Neuronal stem cell (in vitro differentiated cells): Measurements from ENCODE around the gene DHX16.

Experiments
- DNase-seq: peaks from one replicate; pipeline ENCODE4 v3.0.0-alpha.2; 2013; ENCODE audit warnings: low spot score
- H2AFZ ChIP-seq: one replicate; pipeline ENCODE4 v1.6.1; 2013; ENCODE audit warnings: mild to moderate bottlenecking, low read length, inconsistent platforms
- H2AK5ac ChIP-seq: 2 replicates; pipeline ENCODE4 v1.6.1; 2013; ENCODE audit warnings: low read depth, mild to moderate bottlenecking, inconsistent platforms, low read length, moderate library complexity, mixed read lengths
- H2BK120ac ChIP-seq: 2 replicates; pipeline ENCODE4 v1.6.1; 2013; ENCODE audit warnings: low read depth, mild to moderate bottlenecking, inconsistent platforms, low read length, moderate library complexity, mixed read lengths
- H2BK12ac ChIP-seq: one replicate; pipeline ENCODE4 v1.6.1; 2013; ENCODE audit warnings: low read length, inconsistent platforms
- H2BK15ac ChIP-seq: 2 replicates; pipeline ENCODE4 v1.6.1; 2013; ENCODE audit warnings: mild to moderate bottlenecking, low read length, inconsistent platforms, mixed read lengths
- H2BK5ac ChIP-seq: one replicate; pipeline ENCODE4 v1.6.1; 2013; ENCODE audit warnings: inconsistent platforms, mild to moderate bottlenecking, low read length, moderate library complexity
- H3K14ac ChIP-seq: one replicate; pipeline ENCODE4 v1.6.1; 2013; ENCODE audit warnings: low read length, inconsistent platforms
- H3K18ac ChIP-seq: 2 replicates; pipeline ENCODE4 v1.6.1; 2013; ENCODE audit warnings: low read length, inconsistent platforms
- H3K23ac ChIP-seq: 2 replicates; pipeline ENCODE4 v1.6.1; 2013; ENCODE audit warnings: low read depth, mild to moderate bottlenecking, mixed read lengths, low read length, inconsistent platforms; ENCODE audit not compliant: poor library complexity
- H3K27ac ChIP-seq: replicated peaks from 3 replicates; pipeline ENCODE4 v1.5.1; 2013; ENCODE audit warnings: low read length, inconsistent platforms
- H3K27me3 ChIP-seq, 3 experiments: 2 replicates each; pipeline ENCODE4 v1.6.1; 2013; ENCODE audit warnings: low read length in 3 of 3, mild to moderate bottlenecking in 2 of 3, inconsistent platforms in 1 of 3, low read depth in 1 of 3, mixed read lengths in 1 of 3, moderate library complexity in 1 of 3; ENCODE audit not compliant: control insufficient read depth in 3 of 3, insufficient read depth in 3 of 3
- H3K36me3 ChIP-seq, 2 donors: replicated peaks in 1 of 2; 2 replicates each; pipeline ENCODE4 v1.6.1; 2013; ENCODE audit warnings: low read length in 2 of 2; ENCODE audit not compliant: control insufficient read depth in 2 of 2, insufficient read depth in 2 of 2
- H3K4ac ChIP-seq: 2 replicates; pipeline ENCODE4 v1.6.1; 2013; ENCODE audit warnings: inconsistent platforms, mild to moderate bottlenecking, low read length, moderate library complexity
- H3K4me1 ChIP-seq, 2 donors: 1 replicate in 1 of 2; 2 replicates in 1 of 2; pipeline ENCODE4 v1.6.1; 2013; ENCODE audit warnings: low read length in 2 of 2, low read depth in 1 of 2; ENCODE audit not compliant: control insufficient read depth in 2 of 2, insufficient read depth in 1 of 2
- H3K4me2 ChIP-seq: one replicate; pipeline ENCODE4 v1.6.1; 2013; ENCODE audit warnings: mild to moderate bottlenecking, low read length, inconsistent platforms; ENCODE audit not compliant: insufficient read depth, poor library complexity, severe bottlenecking
- H3K4me3 ChIP-seq, 2 donors: 2 replicates each; pipeline ENCODE4 v1.5.1; 2013; ENCODE audit warnings: low read length in 2 of 2, mild to moderate bottlenecking in 2 of 2, inconsistent platforms in 1 of 2, moderate library complexity in 1 of 2
- H3K79me1 ChIP-seq: one replicate; pipeline ENCODE4 v1.6.1; 2013; ENCODE audit warnings: low read depth, mild to moderate bottlenecking, inconsistent platforms, low read length, moderate library complexity
- H3K9ac ChIP-seq: one replicate; pipeline ENCODE4 v1.6.1; 2013; ENCODE audit warnings: mild to moderate bottlenecking, low read depth, low read length, inconsistent platforms; ENCODE audit not compliant: poor library complexity
- H3K9me3 ChIP-seq, 2 donors: replicated peaks in 1 of 2; 2 replicates each; pipeline versions ENCODE3 to v1.6.1; 2013; ENCODE audit warnings: low read length in 2 of 2, mild to moderate bottlenecking in 2 of 2, inconsistent platforms in 1 of 2, low read depth in 1 of 2, mixed read lengths in 1 of 2, moderate library complexity in 1 of 2; ENCODE audit not compliant: control insufficient read depth in 2 of 2, insufficient read depth in 1 of 2
- H4K8ac ChIP-seq: one replicate; pipeline ENCODE4 v1.6.1; 2013; ENCODE audit warnings: low read depth, mild to moderate bottlenecking, inconsistent platforms, low read length, moderate library complexity
- H4K91ac ChIP-seq: one replicate; pipeline ENCODE4 v1.6.1; 2013; ENCODE audit warnings: low read length, low read depth, mild to moderate bottlenecking, inconsistent platforms; ENCODE audit not compliant: poor library complexity
- whole genome bisulfite sequencing, 2 donors: extraction: QIAGEN DNeasy Blood & Tissue Kit; methylation state at CpG; one replicate each; pipeline ENCODE4 v1.1.7; 2013; ENCODE audit warnings: missing lambda C conversion rate in 2 of 2, mixed read lengths in 1 of 2; ENCODE audit not compliant: insufficient read length in 2 of 2, insufficient replicate concordance in 1 of 2; ENCODE audit errors: extremely low coverage in 2 of 2; 5-methylcytosine and 5-hydroxymethylcytosine counted together

The DHX16 gene

DNA sequence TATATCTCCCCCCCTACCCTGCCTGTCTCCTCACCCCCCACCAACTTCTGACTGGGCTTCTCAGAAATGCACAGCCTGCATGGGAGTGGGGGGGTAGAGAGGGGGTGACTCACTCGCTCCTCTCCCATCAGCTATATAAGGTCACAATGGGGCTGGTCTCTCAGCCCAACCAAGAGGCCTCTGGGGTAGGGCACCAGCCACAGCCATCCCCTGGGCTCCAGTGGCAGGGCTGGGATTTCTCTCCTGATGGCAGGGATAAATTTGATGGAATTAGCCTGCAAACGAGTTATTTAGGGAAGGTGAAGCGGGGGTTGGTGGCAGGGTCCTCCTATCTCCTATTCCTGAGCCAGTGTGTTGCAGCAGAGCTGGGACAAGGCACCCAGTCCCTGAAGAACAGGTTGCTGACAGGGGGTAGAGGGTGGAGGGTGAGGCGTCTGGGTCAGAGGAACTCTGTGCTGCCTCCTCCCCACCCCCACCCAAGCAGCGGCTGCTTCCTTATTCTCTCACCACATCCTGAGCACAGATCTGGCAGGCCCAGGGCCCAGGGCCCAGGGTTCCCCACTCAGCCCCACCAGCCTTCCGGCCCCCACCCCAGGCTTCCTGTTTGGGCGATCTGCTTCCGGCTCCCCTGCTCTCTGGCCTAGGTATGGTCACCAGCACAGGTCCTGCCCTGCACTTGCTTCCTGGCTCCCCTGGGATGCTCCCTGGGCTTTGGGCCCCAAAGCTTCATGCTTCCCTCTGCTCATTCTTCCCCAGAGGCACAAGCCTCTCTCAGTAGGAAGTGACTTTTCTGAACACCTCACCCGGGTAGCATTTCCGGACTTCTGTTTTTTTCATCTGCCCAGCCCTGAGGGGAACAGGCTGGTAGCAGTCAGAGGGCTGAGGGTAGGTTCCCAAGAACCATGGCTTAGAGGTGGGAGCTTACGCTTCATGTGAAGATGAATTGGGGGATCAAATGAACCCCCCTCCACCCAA, 9.6 kb upstream of the DHX16 start:
- H3K4me2 ChIP-seq, result peak overlapping the region; percentile 56
- H4K91ac ChIP-seq, result no peak overlapping the region
- no peak overlapping the region for H2BK5ac ChIP-seq
- H3K27me3 ChIP-seq, result no peaks in the 10 kb centered on the region
- H3K14ac ChIP-seq, result no peak overlapping the region
- H3K79me1 ChIP-seq, result peaks cover 3% of the 10 kb centered on the region
- peak overlapping the region; percentile 9 to 83 for H3K4me3 ChIP-seq
- no peak overlapping the region for H3K9ac ChIP-seq
- WGBS, 2 donors, result no CpG with 5 or more reads among the region's 11 CpGs
- H2AFZ ChIP-seq, result no peak overlapping the region
- no peak overlapping the region for H2BK120ac ChIP-seq
- no peak overlapping the region for H3K4ac ChIP-seq
- H2AK5ac ChIP-seq, result no peak overlapping the region
- H3K9me3 ChIP-seq, result no peaks in the 10 kb centered on the region
- no peak for DNase-seq
- peak overlapping the region; percentile 52 for H3K27ac ChIP-seq
- H2BK12ac ChIP-seq, result no peak overlapping the region
- no peak overlapping the region for H4K8ac ChIP-seq
- H3K36me3 ChIP-seq, result peaks cover 8 to 59% of the 10 kb centered on the region in 2 donors
- peaks cover 43 to 44% of the 10 kb centered on the region in 2 donors for H3K4me1 ChIP-seq
- H2BK15ac ChIP-seq, result no peak overlapping the region
- H3K23ac ChIP-seq, result peak overlapping the region; percentile 56
- peak overlapping the region; percentile 53 for H3K18ac ChIP-seq

DNA sequence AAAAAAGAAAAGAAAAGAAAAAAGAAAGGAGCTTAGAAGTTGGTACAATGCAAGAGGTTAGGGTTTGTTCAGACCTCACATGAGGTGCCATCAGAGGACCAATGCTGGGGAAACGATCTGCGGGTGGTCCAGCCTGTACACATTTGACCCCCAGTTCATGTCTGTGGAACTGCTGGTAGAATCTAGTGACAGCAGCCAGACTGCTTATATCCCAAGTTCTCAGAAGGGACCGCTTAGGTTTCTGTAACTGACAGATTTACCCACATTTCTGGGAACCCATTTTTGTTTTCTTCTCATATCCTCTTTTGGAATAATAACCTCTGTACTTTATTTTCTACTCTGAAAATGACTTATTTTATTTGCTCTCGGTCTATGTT, 8.9 kb upstream of the DHX16 start:
- no peak overlapping the region for H2BK5ac ChIP-seq
- H3K36me3 ChIP-seq, result peaks cover 14 to 66% of the 10 kb centered on the region in 2 donors
- H2AK5ac ChIP-seq, result no peak overlapping the region
- H3K14ac ChIP-seq, result no peak overlapping the region
- H3K4me3 ChIP-seq, result no peak overlapping the region
- no peaks in the 10 kb centered on the region for H3K27me3 ChIP-seq
- H2AFZ ChIP-seq, result no peak overlapping the region
- H4K8ac ChIP-seq, result no peak overlapping the region
- H3K23ac ChIP-seq, result no peak overlapping the region
- H3K18ac ChIP-seq, result no peak overlapping the region
- H4K91ac ChIP-seq, result no peak overlapping the region
- no peak overlapping the region for H3K27ac ChIP-seq
- no peak overlapping the region for H3K9ac ChIP-seq
- H3K4me1 ChIP-seq, result peaks cover 43 to 44% of the 10 kb centered on the region in 2 donors
- H2BK15ac ChIP-seq, result no peak overlapping the region
- no CpG with 5 or more reads among the region's 4 CpGs for WGBS, 2 donors
- no peak overlapping the region for H2BK12ac ChIP-seq
- H3K4me2 ChIP-seq, result no peak overlapping the region
- H3K79me1 ChIP-seq, result peaks cover 3% of the 10 kb centered on the region
- no peak overlapping the region for H2BK120ac ChIP-seq
- no peak overlapping the region for H3K4ac ChIP-seq
- H3K9me3 ChIP-seq, result no peaks in the 10 kb centered on the region
- no peak for DNase-seq

DNA sequence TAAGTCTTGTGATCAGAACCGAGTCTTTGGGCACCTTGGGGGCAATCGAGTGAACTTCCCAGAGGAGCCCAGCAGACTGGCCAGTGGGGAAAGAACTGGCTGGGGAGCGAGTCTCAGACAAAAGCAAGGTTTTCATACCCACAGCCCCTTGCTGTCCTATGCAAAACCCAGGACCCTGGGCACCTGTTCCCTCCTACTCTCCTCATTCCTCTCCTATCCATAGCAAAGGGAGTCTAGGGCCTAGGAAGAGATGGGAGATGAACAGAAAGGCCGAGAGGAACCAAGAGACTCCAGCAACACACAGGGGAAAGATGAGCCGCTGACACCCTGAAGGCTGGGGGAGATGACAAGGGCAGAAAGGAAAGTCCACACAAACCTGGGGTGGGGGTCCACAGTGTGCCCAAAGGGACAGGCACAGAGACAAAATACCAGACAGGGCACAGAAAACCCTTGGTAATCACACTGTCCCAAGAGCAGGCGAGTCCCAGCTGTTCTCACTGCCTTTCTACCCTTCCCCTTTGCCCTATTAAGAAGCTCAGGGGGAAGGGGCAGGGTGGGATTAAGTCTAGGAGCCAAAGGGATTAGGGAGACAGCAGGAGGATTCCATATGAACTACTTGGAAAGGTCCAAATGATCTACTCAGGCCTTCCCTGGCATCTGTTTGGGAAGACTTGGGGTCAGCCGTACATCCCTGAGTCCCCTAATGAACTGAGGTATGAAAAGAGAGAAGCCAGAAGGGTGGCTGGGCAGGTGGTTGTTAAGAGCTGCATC, 7.1 kb upstream of the DHX16 start:
- no peak overlapping the region for H3K4me3 ChIP-seq

More for the DNA sequence above, 7.1 kb upstream of the DHX16 start:
- Histone ChIP-seq H3K4ac (no peak overlapping the region), H2BK15ac (no peak overlapping the region), H2BK12ac (no peak overlapping the region), H3K36me3 (peaks cover 23 to 70% of the 10 kb centered on the region in 2 donors), H3K4me2 (no peak overlapping the region), H2AFZ (no peak overlapping the region), H3K14ac (no peak overlapping the region), H2BK5ac (peak overlapping the region; percentile 19), H3K18ac (peak overlapping the region; percentile 29), H3K79me1 (no peaks in the 10 kb centered on the region), H2BK120ac (no peak overlapping the region), H4K91ac (no peak overlapping the region), H3K27me3 (no peaks in the 10 kb centered on the region), H3K23ac (no peak overlapping the region), H2AK5ac (no peak overlapping the region), H3K27ac (peak overlapping the region; percentile 10), H3K9ac (peak overlapping the region; percentile 27), H4K8ac (no peak overlapping the region), H3K4me1 (peaks cover 30 to 35% of the 10 kb centered on the region in 2 donors), H3K9me3 (no peaks in the 10 kb centered on the region)
- no CpG with 5 or more reads among the region's 7 CpGs for whole genome bisulfite sequencing, 2 donors
- DNase-seq, result no peak
